Omental fat pad (tissue), 4 donors: ENCODE measurements around the gene RPL19. TPM values are rescaled to one million over a fixed set of nuclear protein-coding genes. Genes with fewer than 3 reads are reported as not detected.
"Not testable (repeated sequence)": the region's sequence is repeated elsewhere in the genome, so short reads cannot be mapped to it uniquely, and the experiment has no call there.

Experiments used
- ATAC-seq: fragments of 150-250 bp; one replicate; pipeline ENCODE4 v1.9.1; 2016; ENCODE audit warnings: mild to moderate bottlenecking, moderate library complexity; ENCODE audit not compliant: low FRiP score
- DNase-seq: peaks from one replicate; pipeline ENCODE4 v3.0.0-alpha.2; 2019; ENCODE audit warnings: low spot score
- CTCF ChIP-seq, 3 donors: fragments of 450-650 bp; IDR thresholded peaks; one replicate each; pipeline ENCODE4 v1.5.1; 2016 to 2017; ENCODE audit warnings: antibody characterized with exemption in 3 of 3, mild to moderate bottlenecking in 3 of 3, moderate library complexity in 2 of 3
- total RNA-seq, 4 donors: library from RNA; depleted of rRNA; stranded (reverse); fragments of >200 nt; gene quantifications; one replicate each; pipeline ENCODE4 v1.1.0, GENCODE V29; 2016

The RPL19 gene
- total RNA-seq, 4 donors from 2014 or later = 2,414 to 2,833 (median 2,579) TPM

- no peak for DNase-seq
- TF ChIP-seq CTCF (IDR thresholded peaks at IDR 0.05) = no peak
- peak; percentile 14 for ATAC-seq
These were observed 44.0 kb downstream of the RPL19 start for GRCh38 chr17:39244016-39244599.

GRCh38 chr17:39244600-39245570 is 44.8 kb downstream of the RPL19 start:
- DNase-seq (peak; percentile 96), ATAC-seq (peak; percentile 89)
- TF ChIP-seq CTCF (IDR thresholded peaks at IDR 0.05) = peak in 2 of 3 donors; percentile 73 to 80

- no peak for DNase-seq
- no peak for TF ChIP-seq CTCF (IDR thresholded peaks at IDR 0.05)
- no peak for ATAC-seq
These were observed 46.2 kb downstream of the RPL19 start for GRCh38 chr17:39246274-39246673.

- ATAC-seq, DNase-seq: not testable (repeated sequence)
These were observed 50.0 kb downstream of the RPL19 start for GRCh38 chr17:39250076-39250475.

GRCh38 chr17:39251997-39252396 is 51.9 kb downstream of the RPL19 start:
- TF ChIP-seq CTCF (IDR thresholded peaks at IDR 0.05) = no peak
- DNase-seq (no peak), ATAC-seq (no peak)

- ATAC-seq = no peak
- no peak for TF ChIP-seq CTCF (IDR thresholded peaks at IDR 0.05)
- no peak for DNase-seq
These were observed 52.8 kb downstream of the RPL19 start for GRCh38 chr17:39252788-39253460.

Other genes with a start within 250 kb of the RPL19 start
- not detected for gene FBXO47, start 232.9 kb upstream of the RPL19 start, total RNA-seq
- gene PLXDC1, start 48.6 kb upstream of the RPL19 start, total RNA-seq = 10 to 100 TPM in 2 of 4 donors, 1 to 10 TPM in 2; 6.5 to 21.6 (median 9.1) TPM
- not detected for gene ARL5C, start 34.1 kb upstream of the RPL19 start, total RNA-seq
- 1 to 10 TPM; 3.2 to 3.7 (median 3.5) TPM for gene CACNB1, start 2.6 kb upstream of the RPL19 start, total RNA-seq
- under 1 TPM in 2 of 4 donors, not detected in 2; 0.56 to 0.60 TPM for gene STAC2, start 25.7 kb downstream of the RPL19 start, total RNA-seq
- 10 to 100 TPM; 10.4 to 29.6 (median 17.2) TPM for gene FBXL20, start 201.3 kb downstream of the RPL19 start, total RNA-seq